ENCODE measurements around the gene RADIL.
A peak's percentile ranks its signal among the peaks of the same experiment; 100 is the strongest.

The RADIL gene

DNA sequence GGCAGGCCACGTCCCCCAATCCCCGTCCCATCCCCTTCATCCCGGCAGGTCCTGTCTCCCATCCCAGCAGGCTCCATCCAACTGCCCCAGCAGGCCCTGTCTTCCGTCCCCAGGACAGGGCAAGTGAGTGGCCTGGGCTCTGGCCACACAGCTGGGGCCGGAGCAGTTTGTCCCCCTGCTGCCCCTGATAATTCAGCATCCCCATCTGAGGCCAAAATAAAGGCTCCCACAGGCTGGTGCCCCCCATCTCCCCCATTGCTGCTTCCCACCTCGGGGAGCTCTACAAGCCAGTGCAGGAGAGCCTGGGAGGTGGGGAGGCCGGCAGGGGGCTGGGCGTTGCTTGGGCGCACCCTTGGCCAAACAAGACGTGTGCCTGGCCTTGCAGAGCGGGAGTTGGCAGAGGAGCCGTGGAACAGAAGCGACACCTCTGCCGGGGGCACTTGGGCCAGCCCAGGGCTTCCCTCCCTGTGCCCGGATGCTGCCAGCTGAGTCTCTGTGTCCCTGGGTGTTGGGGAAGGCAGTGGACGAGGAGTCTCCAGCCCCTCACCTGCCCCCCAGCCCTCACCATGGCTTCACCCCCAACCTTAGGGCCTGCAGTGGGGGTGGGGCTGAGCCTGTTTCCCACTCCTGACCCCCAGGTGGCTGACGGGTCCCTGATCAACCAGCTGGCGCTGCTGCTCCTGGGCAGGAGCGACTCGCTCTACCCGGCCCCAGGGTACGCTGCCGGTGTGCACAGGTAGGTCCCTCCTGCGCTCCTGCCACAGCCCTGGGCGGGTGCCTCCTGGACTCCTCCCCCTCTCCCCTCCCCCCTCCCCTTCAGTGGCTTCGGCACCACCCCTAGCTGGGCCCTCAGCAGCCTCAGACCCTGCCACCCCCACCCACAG, 94.1 kb downstream of the RADIL start:
- no peak for DNase-seq

DNA sequence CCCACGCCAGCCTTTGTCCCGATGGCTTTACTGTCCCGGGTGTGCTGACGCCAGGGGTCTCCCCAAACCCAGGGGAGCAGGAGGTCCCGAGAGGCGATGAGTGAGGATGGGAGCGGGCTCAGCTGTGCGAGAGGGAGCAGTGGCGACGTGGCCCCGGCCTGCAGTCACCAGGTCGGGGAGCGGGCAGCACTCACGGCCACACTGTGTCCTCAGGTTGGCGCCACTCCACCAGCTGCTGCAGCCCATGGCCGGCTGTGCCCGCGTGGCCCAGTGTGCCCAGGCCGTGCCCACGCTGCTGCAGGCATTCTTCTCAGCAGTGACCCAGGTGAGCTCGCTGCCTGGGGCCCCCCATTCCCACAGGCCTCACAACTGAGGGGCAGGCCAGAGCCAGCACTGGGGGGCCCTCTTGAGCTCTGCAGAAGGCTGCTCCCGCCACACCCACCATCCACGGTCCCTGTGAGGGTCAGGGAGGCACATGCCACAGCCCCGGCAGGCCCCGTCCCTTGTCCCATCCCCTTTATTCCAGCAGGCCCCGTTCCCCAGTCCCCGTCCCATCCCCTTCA, 94.8 kb downstream of the RADIL start:
- no peak for DNase-seq

DNA sequence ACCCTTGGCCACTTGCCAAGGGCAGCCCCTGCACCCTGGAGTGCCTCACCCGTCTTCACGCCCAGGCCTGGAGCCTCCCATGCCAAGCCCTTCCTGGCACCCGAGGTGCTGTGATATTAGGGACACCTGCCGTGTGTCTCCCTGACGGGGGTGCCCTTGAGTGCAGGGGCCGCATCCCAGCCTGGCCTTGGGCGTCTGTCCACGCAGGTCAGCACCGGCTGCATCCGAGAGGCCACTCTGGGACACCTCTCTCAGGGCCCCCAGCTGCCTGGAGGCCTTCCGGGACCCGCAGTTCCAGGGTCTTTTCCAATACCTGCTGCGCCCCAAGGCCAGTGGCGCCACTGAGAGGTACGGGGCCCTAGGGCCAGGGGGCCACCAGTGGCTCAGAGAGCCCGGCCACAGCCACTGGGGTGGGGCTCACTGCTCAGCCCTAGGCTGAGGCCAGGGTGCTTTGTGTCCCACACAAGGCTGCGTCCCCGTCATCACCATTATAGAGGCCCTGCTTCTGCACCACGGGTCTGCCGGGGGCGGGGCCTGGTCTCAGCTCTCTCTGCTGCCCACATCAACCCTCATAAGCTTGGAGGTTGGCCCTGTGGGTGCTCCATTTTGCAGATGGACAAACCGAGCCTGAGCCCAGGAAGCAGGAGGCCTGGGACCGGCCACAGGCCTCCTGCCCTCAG, 95.4 kb downstream of the RADIL start:
- no peak for DNase-seq

DNA sequence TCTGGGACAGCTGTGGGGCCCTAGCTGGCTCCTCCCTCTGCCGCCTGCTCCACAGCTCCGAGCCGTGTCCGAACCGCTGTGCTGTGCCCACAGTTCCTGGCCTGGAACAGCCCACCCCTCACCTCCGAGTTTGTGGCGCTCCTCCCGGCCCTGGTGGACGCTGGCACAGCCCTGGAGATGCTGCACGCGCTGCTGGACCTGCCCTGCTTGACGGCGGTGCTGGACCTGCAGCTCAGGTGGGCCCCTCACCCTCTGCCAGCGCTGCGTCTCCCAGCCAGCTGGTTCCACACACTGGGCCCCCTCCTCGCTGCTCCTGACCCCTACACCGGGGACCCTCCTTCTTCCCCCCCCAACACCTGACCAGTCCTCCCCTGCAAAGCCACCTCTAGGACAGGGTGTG, 96.0 kb downstream of the RADIL start:
- no peak for DNase-seq

DNA sequence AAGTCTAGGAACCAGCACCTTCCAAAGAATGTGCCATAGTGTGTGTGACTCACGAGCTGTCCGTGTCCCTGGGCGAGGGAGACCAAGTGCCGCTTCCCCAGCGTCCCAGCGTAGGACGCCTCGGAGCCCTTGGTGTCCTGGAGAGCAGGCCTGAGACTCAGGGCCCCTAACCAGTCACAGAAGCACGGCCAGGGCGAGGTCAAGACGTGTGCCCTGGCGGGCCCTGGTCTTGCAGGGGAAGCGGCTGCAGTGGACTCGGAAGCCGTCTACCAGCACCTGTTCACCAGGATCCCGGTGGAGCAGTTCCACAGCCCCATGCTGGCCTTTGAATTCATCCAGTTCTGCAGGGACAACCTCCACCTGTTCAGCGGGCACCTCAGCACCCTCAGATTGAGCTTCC, 97.5 kb downstream of the RADIL start:
- no peak for DNase-seq

DNA sequence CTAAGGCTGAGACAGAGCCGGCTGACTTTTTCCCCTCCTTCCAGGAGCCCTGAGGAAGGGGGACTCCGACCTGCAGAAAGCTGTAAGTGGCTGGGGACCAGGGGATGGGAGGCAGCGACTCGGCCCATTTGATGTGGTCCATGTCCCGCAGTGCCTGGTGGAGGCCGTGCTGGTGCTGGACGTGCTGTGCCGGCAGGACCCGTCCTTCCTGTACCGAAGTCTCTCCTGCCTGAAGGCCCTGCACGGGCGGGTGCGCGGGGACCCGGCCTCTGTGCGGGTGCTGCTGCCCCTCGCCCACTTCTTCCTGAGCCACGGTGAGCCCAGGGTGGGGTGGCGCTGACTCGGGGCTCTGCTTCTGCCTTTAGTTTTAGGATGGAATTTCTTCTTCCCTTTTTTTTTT, 98.1 kb downstream of the RADIL start:
- DNase-seq: no peak

DNA sequence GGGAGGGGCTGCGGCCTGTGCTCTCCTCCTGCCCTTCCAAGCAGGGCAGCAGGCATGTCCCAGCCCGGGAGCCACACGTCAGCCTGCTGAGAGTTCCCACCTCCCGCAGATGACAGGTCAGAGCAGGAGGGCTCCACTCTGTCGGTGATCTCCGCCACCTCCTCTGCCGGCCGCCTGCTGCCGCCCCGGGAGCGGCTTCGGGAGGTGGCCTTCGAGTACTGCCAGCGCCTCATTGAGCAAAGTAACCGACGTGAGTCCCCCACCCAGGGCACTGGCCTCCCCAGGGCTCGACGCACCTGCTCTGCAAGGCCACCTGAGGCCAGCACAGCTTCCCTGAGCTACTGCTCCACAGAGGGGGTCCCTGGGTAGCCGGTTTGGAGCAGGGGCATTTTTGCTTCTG, 98.7 kb downstream of the RADIL start:
- DNase-seq: no peak

DNA sequence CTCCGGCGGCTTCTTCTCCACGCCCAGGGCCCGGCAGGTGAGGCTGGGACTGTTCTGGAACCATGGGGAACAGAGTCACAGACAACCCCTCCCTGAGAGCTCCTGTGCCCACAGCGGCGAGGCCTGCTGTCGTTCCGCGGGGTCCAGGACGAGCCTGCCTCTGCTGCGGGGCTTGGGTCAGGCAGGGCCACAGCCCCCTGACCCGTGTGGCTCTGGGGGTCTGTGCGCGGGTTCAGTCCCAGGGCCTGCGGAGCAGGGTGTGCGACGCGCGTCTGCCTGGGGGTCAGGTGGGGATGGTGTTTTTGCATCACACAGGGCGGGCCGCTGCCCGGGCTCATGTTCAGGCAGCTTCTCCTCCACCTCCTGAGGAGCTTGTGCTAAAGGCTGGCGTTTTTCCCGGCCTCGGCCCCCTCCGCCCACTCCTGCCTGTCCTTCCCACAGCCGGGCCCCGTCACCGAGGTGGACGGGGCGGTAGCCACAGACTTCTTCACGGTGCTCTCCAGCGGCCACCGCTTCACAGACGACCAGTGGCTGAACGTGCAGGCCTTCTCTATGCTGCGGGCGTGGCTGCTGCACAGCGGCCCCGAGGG, 99.7 kb downstream of the RADIL start:
- no peak for DNase-seq

DNA sequence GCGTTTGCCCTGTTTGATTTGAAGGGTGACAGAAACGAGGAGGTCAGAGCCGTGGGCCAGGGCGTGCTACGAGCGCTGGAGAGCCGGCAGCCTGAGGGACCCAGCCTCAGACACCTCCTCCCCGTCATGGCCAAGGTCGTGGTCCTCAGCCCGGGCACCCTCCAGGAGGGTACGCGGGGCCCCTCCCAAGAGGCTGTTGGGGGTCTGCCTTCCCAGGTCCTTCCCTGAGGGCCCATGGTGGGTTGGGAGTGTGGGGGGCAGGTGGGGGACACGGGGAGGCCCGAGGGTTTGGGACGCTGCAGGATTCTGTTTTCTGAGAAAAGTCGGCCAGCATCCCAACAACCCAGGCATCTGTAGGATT, 100.2 kb downstream of the RADIL start:
- DNase-seq: no peak

DNA sequence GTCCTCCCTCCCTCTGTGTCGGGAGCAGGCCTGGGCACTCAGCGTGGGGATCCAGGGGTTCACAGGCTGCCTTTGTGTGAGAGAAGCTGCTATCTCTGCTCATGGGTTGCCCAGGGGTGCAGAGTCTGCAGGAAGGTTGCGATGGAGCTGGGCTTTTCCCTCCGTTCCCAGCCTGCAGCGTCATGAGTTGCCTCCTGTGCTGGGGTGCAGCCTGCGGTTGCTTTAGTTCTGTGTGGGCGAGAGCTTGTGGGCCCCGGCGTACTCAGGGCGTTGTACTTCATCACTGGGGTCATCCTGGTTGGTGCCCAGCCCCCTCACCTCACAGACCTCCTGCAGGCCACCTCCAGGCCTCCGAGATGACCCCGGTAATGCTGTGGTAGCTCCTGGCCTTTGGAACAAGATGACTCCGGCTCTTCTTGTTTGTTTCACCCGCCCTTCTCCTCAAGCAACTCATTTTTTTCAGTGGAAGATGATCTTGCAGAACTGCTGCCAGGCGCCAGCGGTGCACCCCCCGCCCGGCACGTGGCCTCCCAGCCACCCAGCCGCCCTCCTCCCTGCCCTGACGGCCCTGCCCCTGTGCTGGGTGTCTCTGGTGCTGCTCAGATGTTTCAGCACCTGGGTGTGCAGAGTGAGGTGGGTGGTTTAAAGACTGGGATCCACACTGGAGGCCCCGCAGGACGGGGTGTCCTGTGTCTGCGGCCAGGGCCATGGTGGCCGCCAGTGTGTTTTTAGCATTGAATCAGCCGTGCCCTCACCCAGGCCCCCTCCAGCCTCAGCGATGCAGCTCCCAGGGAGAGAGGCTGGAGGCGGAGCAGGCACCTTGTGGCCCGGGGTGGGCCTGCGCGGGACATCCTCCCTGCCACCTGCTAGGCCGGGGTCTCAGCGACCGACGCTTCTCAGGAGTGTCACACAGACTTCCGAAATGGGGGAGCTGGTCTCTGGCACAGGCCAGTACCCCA, 100.9 kb downstream of the RADIL start:
- DNase-seq: no peak

DNA sequence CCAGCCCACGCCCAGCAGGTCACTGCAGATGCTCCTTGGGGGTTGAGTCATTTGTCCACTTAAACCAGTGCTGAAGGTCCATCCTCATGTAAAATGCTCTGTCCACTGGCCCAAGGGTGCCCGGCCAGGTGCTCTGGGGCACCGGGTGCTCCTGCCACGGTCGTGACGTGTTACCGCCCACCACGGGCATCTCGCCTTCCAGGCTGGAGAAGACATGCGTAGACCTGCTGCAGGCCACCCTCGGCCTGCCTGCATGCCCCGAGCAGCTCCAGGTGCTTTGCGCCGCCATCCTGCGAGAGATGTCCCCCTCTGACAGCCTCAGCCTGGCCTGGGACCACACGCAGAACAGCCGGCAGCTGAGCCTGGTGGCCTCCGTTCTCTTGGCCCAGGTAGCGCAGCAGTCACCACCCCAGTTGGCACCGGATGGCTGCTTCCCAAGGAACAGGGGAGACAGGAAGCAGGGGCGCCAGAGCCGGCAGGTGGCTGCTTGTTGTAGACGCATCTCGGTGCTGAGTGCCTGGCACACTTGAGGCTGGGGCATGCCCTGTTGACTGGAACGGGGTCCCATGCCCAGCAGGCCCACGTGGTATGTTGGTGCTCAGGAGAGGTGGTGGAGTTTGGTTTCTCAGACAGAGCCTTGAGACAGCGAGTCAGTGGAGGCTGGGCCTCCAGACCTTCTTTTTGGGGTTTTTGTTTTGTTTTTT, 102.0 kb downstream of the RADIL start:
- DNase-seq: no peak

DNA sequence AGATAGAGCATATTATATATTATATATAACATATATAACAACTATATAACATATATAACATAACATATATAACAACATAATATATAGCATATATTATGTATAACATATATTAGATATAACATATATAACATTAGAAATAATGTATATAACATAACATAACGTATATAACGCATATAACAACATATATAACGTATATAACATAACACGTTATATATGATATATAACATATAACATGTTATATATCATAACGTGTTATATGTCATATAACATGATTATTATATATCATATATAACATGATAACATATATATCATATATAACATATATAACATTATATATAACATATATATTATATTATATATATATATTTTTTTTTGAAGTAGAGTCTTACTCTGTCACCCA, 104.4 kb downstream of the RADIL start:
- DNase-seq: no peak

DNA sequence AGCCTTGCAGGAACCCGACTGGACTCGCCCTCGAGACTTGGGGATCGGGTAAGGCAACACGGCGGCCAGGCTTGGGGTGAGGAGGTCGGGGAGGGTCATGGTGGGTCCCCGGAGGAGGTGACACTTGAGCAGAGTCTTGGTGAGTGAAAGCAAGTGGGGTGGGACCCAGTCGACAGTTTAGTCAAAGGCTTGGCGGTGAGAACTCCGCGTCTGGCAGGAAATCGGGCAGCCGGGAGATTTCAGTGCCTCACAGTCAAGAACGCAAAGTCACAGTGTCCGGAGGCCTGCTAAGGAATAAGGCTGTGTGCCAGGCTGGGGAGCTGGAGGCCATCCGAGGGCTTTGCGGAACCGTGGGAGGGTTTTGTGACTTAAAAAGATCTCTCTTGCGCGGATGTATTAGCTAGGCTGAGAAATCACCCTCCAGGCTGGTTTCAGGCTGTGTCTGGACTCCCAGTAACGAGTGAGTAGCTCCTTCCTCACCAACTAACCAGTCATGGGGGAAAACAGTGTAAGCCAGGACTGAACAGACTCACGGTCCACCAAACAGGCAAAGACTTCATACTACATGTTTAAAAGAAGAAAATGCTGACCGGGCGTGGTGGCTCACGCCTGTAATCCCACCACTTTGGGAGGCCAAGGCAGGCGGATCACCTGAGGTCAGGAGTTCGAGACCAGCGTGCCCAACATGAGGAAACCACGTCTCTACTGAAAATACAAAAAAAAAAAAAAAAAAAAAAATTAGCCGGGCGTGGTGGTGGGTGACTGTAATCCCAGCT, 107.5 kb downstream of the RADIL start:
- peak; percentile 36 to 37 for DNase-seq

DNA sequence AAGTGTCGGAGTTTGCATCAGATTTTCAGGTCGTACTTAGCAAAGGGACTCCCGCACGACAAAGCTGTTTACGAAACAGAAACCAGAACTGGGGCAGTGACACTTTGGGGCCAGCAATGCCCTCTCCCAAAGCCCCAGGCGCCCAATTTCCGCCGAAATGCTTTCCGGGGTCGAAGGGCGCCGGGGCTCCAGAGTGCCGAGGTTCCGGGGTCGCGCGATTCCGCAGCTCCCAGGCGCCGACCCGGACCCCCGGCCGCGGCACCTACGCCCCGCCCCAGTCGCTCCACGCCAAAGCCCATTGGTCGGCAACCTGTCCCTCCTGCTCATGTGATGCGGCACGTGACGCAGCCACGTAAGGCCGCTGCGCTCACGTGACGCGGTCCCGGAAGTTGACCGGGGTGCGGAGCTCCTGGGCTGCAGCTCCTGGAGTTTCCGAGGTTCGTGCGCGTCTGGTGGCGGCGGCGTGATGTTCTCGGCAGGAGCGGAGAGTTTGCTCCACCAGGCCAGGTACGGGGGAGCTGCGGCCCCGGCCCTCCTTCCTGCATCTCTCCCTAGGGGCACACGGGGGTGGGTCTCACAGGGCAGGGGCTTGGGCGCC, 108.2 kb downstream of the RADIL start, which contains the start of gene AP5Z1:
AP5Z1 (plus strand) TSS at position 374 of the 598 bp plus-strand sequence; CDS start at position 467, 93 bp downstream.
- DNase-seq: peak; percentile 94 to 95

DNA sequence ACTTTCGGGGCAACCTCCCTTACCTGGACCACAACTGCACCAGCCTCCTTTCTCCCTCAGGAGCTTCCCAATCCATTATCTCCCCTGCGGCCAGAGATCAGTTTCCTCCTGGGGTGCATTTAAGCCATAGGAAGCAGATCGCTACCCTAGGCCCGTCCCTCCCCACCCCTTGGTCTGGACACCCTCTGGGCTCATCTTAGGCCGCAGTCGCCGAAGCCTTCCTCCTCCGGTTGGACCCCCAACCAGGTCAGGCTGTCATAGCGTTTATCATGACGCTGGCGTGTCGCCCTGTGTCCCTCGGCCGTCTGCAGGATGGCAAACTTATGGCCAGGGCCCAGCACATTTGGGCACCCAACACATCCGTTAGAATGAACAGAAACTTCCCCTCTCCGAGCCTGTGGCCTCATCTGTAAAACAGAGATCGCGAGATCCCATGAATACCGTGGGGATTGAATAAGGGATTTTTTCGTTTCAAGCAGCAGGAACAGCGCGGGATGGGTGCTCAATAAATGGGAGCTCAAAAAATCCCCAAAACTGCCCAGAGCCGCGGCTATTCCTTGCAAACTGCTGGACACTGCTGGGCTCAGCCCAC, 108.8 kb downstream of the RADIL start:
- peak; percentile 23 to 38 for DNase-seq

DNA sequence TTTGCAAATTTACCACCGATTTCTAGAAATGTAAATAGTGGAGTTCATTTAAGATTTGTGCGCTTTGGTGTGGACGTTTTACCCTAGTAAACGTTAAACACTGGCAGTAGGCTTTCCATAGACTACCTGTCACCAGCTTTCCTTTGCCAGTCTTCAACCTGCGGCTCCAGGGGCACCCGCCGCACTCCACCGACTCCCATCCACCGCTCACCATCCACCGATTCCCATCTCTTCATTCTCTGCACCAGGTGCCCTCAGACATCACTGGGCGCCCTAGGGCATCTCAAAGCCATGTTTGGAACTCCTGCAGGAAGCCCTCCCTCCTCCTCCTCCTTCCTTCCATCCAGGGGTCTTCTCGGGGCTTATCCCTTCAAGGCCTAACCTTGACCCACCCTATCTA, 109.5 kb downstream of the RADIL start:
- no peak for DNase-seq

DNA sequence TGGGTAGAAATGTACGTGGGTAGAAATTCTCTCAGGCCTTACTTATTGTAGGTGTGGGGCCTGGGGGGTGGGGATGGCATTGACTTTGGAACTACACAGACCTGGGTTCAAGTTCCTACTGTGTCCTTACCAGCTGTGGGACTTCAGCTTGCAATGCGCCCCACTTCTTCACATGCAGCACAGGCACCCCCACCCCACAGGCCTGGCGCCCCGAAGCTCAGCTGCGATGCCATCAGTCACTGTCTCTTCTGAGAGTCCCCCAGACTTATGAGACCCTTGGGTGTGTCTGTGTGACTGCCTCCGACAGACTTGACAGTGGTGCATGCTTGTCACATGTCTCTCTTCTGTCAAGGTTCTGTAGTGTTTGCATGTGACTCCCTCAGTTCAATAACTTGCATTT, 111.2 kb downstream of the RADIL start:
- DNase-seq: no peak

DNA sequence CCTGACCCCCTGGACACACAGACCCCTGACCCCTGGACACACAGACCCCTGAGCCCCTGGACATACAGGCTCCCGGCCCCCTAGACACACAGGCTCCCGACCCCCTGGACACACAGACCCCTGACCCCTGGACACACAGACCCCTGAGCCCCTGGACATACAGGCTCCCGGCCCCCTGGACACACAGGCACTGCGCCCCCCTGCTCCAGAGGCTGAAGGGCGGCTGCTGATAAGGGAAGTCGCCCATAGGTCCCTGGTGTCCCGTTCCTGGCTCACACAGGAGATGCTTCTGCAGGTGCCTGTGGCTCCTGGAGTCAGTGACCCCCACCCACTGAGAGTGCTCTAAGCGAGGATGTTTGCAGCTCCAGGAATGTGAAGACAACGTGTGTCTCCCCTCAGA, 111.8 kb downstream of the RADIL start:
- DNase-seq: no peak

DNA sequence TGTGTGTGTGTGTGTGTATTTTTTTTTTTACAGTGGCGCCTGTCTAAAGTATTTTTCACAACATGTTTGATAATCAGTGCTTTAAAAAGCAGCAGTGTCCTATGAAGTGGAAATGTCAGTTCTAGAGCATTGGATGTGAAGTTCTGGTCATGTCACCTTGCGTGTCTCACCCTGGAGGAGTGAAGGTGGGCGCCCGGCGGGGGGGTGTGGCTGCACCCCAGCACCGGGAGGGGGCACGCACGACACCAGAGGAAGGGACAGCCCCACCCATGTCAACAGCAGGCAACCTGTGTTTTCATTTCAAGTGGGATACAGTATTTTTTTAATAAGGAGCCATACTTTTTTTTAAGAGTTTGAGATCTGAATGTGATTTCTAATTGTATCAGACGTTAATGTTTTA, 112.6 kb downstream of the RADIL start:
- no peak for DNase-seq

DNA sequence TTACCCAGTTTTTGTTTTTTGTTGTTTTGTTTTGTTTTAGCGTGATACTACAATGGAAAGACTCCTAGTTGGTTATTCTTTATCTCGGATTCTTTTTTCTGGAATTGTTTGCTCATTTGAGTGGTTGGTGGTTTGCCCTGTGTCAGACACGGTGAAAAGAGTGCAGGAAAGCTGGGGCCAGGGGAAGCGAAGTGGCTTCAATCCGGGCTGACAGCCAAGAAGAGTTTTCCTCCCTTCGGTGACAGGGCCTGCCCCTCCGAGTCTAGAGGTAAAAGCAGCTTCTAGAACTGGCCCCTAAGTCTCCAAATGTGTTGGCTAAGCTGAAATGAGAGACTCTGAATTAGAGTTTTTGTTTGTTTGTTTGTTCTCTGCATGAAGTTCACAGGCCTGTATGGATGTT, 113.8 kb downstream of the RADIL start:
- DNase-seq: no peak
